Thyroid gland (tissue), 4 donors: ENCODE results near the gene PDGFC. TPM values are rescaled to one million over a fixed set of nuclear protein-coding genes. Genes with fewer than 3 reads are reported as not detected.

ENCODE experiments used
- DNase-seq, 2 donors: peaks; one replicate each; pipeline ENCODE4 v3.0.0-alpha.2; 2019
- H3K27ac ChIP-seq, 3 donors: fragments of 200-600 bp; sonication (generic); 1 replicate in 2 of 3; 2 replicates in 1 of 3; pipeline ENCODE4 v1.5.1; 2016 to 2019; ENCODE audit warnings: mild to moderate bottlenecking in 1 of 3, moderate library complexity in 1 of 3
- H3K27me3 ChIP-seq: fragments of 200-600 bp; sonication (generic); one replicate; pipeline ENCODE4 v1.5.1; 2019
- H3K36me3 ChIP-seq, 2 donors: fragments of 200-600 bp; sonication (generic); one replicate each; pipeline ENCODE4 v1.5.1; 2016 to 2019
- H3K4me1 ChIP-seq, 2 donors: fragments of 200-600 bp; sonication (generic); one replicate each; pipeline ENCODE4 v1.5.1; 2017 to 2019
- H3K4me3 ChIP-seq, 3 donors: fragments of 200-600 bp; sonication (generic); replicated peaks in 1 of 3; 1 replicate in 2 of 3; 2 replicates in 1 of 3; pipeline ENCODE4 v1.5.1; 2016; ENCODE audit warnings: mild to moderate bottlenecking in 1 of 3
- H3K9me3 ChIP-seq: fragments of 200-600 bp; sonication (generic); one replicate; pipeline ENCODE4 v1.5.1; 2017
- POLR2A ChIP-seq, 2 donors: fragments of 450-650 bp; IDR thresholded peaks; one replicate each; pipeline ENCODE4 v1.6.1; 2017; ENCODE audit warnings: antibody characterized with exemption in 2 of 2, mild to moderate bottlenecking in 2 of 2, moderate library complexity in 1 of 2
- WGBS, 2 donors: methylation state at CpG; one replicate each; pipeline ENCODE4 v1.1.5; 2017; 5-methylcytosine and 5-hydroxymethylcytosine counted together
- intact Hi-C: fragments of 100-400 bp; cut with DNase I; formaldehyde crosslinking; loops from one replicate; pipeline ENCODE4 v1.15.1; 2023
- total RNA-seq, 4 donors: library from RNA; depleted of rRNA; stranded (reverse); fragments of >200 nt; gene quantifications; one replicate each; pipeline ENCODE4 v1.2.3, GENCODE V29; 2016
- TF ChIP-seq, protein P1 (sequence below), 6 experiments: fragments of 200-600 bp in 3 of 6; fragments of 450-650 bp in 3 of 6; sonication (generic) in 3 of 6; IDR thresholded peaks; one replicate each; pipeline ENCODE4 v1.5.1; 2016 to 2019; ENCODE audit warnings: antibody characterized with exemption in 6 of 6, mild to moderate bottlenecking in 2 of 6, inconsistent platforms in 1 of 6, moderate library complexity in 1 of 6

The PDGFC gene
- total RNA-seq, 4 donors from 2014 or later: 28.9 to 34.6 (median 29.9) TPM

DNA sequence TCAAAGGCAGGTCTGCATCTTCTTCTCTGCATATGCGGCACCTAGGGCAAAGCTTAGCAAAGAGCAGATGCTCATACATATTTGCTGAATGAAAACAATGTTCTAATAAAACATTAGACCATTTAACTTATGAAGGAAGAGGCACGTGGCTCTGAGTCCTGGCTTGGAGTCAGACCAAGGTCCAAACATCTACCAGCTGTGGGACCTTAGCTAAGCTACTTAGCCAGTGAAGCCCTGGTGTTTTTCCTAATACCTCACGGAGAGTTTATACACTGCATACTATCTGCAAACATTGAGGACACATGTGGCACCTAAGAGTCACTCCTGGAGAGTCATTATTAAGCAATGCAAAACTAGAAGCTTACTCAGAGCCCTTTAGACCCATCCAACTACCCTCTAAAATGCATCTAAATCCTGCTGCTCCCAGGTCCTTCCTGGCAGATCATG lies 9.0 kb downstream of the PDGFC start:
- no peak overlapping the region for H3K4me3 ChIP-seq
- intact Hi-C loops: no loop called here
- TF ChIP-seq POLR2A (IDR thresholded peaks at IDR 0.05): no peak
- TF ChIP-seq, protein P1, sequence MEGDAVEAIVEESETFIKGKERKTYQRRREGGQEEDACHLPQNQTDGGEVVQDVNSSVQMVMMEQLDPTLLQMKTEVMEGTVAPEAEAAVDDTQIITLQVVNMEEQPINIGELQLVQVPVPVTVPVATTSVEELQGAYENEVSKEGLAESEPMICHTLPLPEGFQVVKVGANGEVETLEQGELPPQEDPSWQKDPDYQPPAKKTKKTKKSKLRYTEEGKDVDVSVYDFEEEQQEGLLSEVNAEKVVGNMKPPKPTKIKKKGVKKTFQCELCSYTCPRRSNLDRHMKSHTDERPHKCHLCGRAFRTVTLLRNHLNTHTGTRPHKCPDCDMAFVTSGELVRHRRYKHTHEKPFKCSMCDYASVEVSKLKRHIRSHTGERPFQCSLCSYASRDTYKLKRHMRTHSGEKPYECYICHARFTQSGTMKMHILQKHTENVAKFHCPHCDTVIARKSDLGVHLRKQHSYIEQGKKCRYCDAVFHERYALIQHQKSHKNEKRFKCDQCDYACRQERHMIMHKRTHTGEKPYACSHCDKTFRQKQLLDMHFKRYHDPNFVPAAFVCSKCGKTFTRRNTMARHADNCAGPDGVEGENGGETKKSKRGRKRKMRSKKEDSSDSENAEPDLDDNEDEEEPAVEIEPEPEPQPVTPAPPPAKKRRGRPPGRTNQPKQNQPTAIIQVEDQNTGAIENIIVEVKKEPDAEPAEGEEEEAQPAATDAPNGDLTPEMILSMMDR (IDR thresholded peaks at IDR 0.05): no peak
- peaks cover 19% of the 10 kb centered on the region in 2 donors for H3K4me1 ChIP-seq
- H3K27ac ChIP-seq: no peak overlapping the region
- no peaks in the 10 kb centered on the region for H3K9me3 ChIP-seq
- no peaks in the 10 kb centered on the region for H3K36me3 ChIP-seq
- no peaks in the 10 kb centered on the region for H3K27me3 ChIP-seq
- no peak for DNase-seq
- 35 to 58% methylated on average over 3 of the region's 3 CpGs for WGBS, 2 donors

DNA sequence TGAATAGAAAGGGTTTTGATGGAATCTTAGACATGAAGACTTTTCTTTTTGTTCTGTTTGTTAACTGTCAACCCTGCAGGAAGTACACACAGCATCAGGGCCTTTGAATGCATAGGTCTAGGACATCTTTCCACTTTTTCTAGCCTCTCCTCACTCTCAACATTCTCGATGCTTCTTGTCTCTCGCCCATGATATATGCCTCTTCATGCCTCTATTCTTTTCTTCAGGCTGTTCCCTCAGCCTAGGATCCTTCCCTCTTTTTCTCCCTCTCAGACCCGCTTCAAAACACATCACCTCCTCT lies 9.6 kb downstream of the PDGFC start:
- no peaks in the 10 kb centered on the region for H3K27me3 ChIP-seq
- 72 to 76% methylated on average over 3 of the region's 3 CpGs for WGBS, 2 donors
- TF ChIP-seq, protein P1 (IDR thresholded peaks at IDR 0.05): no peak
- no peak for TF ChIP-seq POLR2A (IDR thresholded peaks at IDR 0.05)
- no peaks in the 10 kb centered on the region for H3K36me3 ChIP-seq
- no peaks in the 10 kb centered on the region for H3K9me3 ChIP-seq
- H3K4me1 ChIP-seq: peaks cover 19 to 24% of the 10 kb centered on the region in 2 donors
- DNase-seq: no peak
- no peak overlapping the region for H3K4me3 ChIP-seq
- H3K27ac ChIP-seq: no peak overlapping the region
- intact Hi-C loops: no loop called here

DNA sequence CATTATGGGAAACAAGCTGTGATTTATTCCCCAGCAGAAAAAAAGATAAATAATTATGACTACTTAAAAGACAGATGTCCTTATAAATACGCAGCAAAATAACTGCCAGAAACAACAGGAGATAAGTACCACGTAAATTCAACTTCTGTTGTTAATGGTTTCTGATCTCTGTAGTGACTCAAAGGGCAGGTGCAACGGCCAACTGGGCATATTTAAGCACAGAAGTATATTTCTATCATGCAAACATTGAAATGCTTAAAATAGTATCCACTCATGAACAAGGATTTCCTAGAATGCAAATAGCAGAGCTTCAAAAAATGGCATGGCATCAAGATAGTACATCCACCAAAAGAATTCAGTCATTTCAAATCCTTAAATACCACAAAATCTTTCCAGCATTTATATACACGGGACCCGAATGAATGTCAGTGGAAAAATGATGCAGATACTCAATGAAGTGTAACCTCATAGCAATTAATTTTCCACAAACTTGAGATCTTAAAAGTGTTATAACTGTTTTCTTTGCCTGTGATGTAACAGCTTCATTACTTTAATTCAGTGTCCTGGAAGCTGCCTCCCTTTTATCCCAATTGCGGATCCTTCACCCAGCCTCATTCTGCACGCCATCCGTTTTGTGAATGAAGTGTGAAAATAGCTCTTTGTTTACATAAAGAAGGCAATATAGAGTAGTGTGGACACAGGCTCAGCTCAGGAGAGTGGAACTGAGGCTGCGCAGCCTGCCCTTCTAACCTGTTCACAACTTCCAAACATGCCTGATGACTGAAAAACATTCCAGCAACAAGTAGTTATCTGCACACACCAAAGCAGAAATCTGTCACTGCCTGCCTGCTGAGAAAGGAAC lies 10.2 kb downstream of the PDGFC start:
- intact Hi-C loops: no loop called here
- H3K4me1 ChIP-seq: peaks cover 19 to 29% of the 10 kb centered on the region in 2 donors
- H3K9me3 ChIP-seq: no peaks in the 10 kb centered on the region
- H3K27me3 ChIP-seq: no peaks in the 10 kb centered on the region
- H3K4me3 ChIP-seq: no peak overlapping the region
- no peak for DNase-seq
- TF ChIP-seq POLR2A (IDR thresholded peaks at IDR 0.05): no peak
- TF ChIP-seq, protein P1 (IDR thresholded peaks at IDR 0.05): no peak
- H3K27ac ChIP-seq: no peak overlapping the region
- 82 to 83% methylated on average over 9 of the region's 9 CpGs for WGBS, 2 donors
- H3K36me3 ChIP-seq: no peaks in the 10 kb centered on the region

DNA sequence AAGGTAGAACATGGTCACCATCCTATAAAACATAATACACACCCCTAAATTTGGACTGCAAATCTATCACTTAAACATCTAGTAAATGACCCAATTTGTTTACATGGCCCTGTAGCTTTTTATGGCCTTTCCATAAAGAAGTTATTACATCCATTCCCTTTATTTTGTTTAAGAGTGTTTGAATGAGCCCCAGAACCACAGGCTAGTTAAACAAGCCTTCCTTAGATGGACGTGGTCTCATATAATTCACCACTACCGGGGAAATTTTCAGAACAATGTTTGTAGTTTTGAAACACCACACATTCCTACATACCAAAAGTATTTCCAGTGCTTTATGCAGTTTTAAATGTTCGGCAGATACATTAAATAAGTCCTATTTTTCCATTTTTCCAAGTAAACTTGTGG lies 12.3 kb downstream of the PDGFC start:
- no peaks in the 10 kb centered on the region for H3K27me3 ChIP-seq
- 93 to 94% methylated on average over 3 of the region's 3 CpGs for WGBS, 2 donors
- H3K4me3 ChIP-seq: no peak overlapping the region
- TF ChIP-seq, protein P1 (IDR thresholded peaks at IDR 0.05): no peak
- TF ChIP-seq POLR2A (IDR thresholded peaks at IDR 0.05): no peak
- intact Hi-C loops: no loop called here
- H3K36me3 ChIP-seq: no peaks in the 10 kb centered on the region
- DNase-seq: no peak
- H3K4me1 ChIP-seq: peaks cover 19 to 29% of the 10 kb centered on the region in 2 donors
- H3K27ac ChIP-seq: no peak overlapping the region
- no peaks in the 10 kb centered on the region for H3K9me3 ChIP-seq

DNA sequence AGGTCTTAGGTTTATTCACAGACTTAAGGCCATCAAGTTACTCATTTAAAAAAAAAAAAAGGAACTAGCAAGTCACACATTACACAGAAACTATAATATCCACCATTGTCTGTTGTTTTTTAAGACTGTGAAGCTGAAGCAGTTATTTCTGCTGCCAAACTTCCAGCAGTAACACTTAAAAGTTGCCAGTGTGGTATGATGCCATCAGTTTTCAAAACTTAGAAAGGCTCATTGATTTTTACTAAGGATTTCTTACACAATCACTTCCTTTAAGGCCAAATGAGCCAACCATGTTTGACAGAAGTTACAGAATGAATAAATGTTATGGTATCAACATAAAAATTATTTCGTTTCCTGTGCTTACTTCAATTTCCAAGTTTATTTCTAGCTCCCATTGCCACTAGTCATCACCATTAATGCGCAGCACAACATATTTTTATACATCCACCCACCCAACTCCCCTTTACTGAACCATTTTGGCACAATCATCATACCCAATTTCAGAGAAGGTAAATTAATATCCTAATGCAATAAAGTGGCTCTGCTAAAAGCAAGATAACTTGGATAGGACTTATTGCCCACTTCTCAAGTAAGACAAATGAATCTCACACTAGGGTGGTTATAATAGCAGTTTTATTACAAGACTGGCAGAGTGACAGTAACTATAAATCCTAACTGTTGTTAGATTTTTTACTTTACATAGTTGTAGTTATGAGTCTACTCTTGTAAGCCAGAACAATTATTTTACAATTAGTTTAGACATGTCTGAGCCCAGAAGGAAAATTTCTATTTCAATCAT lies 13.1 kb downstream of the PDGFC start:
- TF ChIP-seq POLR2A (IDR thresholded peaks at IDR 0.05): no peak
- TF ChIP-seq, protein P1 (IDR thresholded peaks at IDR 0.05): no peak
- intact Hi-C loops: no loop called here
- 81 to 87% methylated on average over 2 of the region's 2 CpGs for WGBS, 2 donors
- DNase-seq: no peak
- H3K4me1 ChIP-seq: peaks cover 19 to 29% of the 10 kb centered on the region in 2 donors
- H3K4me3 ChIP-seq: no peak overlapping the region
- no peak overlapping the region for H3K27ac ChIP-seq
- H3K36me3 ChIP-seq: no peaks in the 10 kb centered on the region
- no peaks in the 10 kb centered on the region for H3K9me3 ChIP-seq
- no peaks in the 10 kb centered on the region for H3K27me3 ChIP-seq
